ENCODE measurements around the gene SYNC.

Gene SYNC

GRCh38 chr1:32702599-32703478 is at the start of gene SYNC:
SYNC (minus strand) TSS chr1:32702770; CDS start chr1:32702660, 110 bp downstream.
- no peak for FAIRE-seq

- FAIRE-seq: no peak
Measured at GRCh38 chr1:32749771-32750170, 47.2 kb upstream of the SYNC start.

GRCh38 chr1:32749332-32749731 is 46.8 kb upstream of the SYNC start:
- no peak for FAIRE-seq

GRCh38 chr1:32748926-32749325 is 46.4 kb upstream of the SYNC start:
- no peak for FAIRE-seq

- no peak for FAIRE-seq
Measured at GRCh38 chr1:32748348-32748747, 45.8 kb upstream of the SYNC start.

- FAIRE-seq: no peak
Measured at GRCh38 chr1:32746130-32746529, 43.6 kb upstream of the SYNC start.

- FAIRE-seq: no peak
Measured at GRCh38 chr1:32744071-32744425, 41.5 kb upstream of the SYNC start.

- FAIRE-seq: no peak
Measured at GRCh38 chr1:32743380-32744070, 41.0 kb upstream of the SYNC start.

- no peak for FAIRE-seq
Measured at GRCh38 chr1:32742956-32743355, 40.4 kb upstream of the SYNC start.

GRCh38 chr1:32742199-32742947 is 39.8 kb upstream of the SYNC start:
- no peak for FAIRE-seq

GRCh38 chr1:32741413-32742198 is 39.0 kb upstream of the SYNC start:
- FAIRE-seq: no peak

- FAIRE-seq: no peak
Measured at GRCh38 chr1:32741059-32741412, 38.5 kb upstream of the SYNC start.

- no peak for FAIRE-seq
Measured at GRCh38 chr1:32736812-32737791, 34.5 kb upstream of the SYNC start.

- FAIRE-seq: no peak
Measured at GRCh38 chr1:32733582-32734321, 31.2 kb upstream of the SYNC start.

GRCh38 chr1:32729254-32730046 is 26.9 kb upstream of the SYNC start:
- no peak for FAIRE-seq

- FAIRE-seq: no peak
Measured at GRCh38 chr1:32728413-32729077, 26.0 kb upstream of the SYNC start.

- no peak for FAIRE-seq
Measured at GRCh38 chr1:32727876-32728275, 25.3 kb upstream of the SYNC start.

- no peak for FAIRE-seq
Measured at GRCh38 chr1:32725615-32725982, 23.0 kb upstream of the SYNC start.

Measured in islet of Langerhans (tissue), 1 donor.